Ishikawa (cell line): ENCODE measurements around the gene PAFAH2.

ENCODE experiments used
- CEBPB ChIP-seq: IDR thresholded peaks from 2 replicates; pipeline ENCODE4 v1.6.1; 2012
- CREB1 ChIP-seq: IDR thresholded peaks from 2 replicates; pipeline ENCODE4 v1.6.1; 2012; ENCODE audit warnings: low read depth
- EGR1 ChIP-seq: IDR thresholded peaks from 2 replicates; pipeline ENCODE4 v1.6.1; 2012
- EP300 ChIP-seq: IDR thresholded peaks from 2 replicates; pipeline ENCODE4 v1.6.1; 2012; ENCODE audit warnings: borderline replicate concordance
- FOXM1 ChIP-seq: IDR thresholded peaks from 2 replicates; pipeline ENCODE4 v1.6.1; 2012; ENCODE audit warnings: low read depth, borderline replicate concordance
- NFIC ChIP-seq: IDR thresholded peaks from 2 replicates; pipeline ENCODE4 v1.6.1; 2012
- RAD21 ChIP-seq: IDR thresholded peaks from 2 replicates; pipeline ENCODE4 v1.6.1; 2012; ENCODE audit warnings: low read depth
- TAF1 ChIP-seq: IDR thresholded peaks from 2 replicates; pipeline ENCODE4 v1.6.1; 2012; ENCODE audit warnings: low read depth, mild to moderate bottlenecking
- TCF12 ChIP-seq: IDR thresholded peaks from 2 replicates; pipeline ENCODE4 v1.6.1; 2012; ENCODE audit warnings: low read depth
- TEAD4 ChIP-seq: IDR thresholded peaks from 2 replicates; pipeline ENCODE4 v1.6.1; 2012
- YY1 ChIP-seq: IDR thresholded peaks from 2 replicates; pipeline ENCODE4 v1.6.1; 2012; ENCODE audit warnings: low read depth
- ZBTB7A ChIP-seq: IDR thresholded peaks from 2 replicates; pipeline ENCODE4 v1.6.1; 2012; ENCODE audit warnings: low read depth
- TF ChIP-seq, protein P1 (sequence below): IDR thresholded peaks from 2 replicates; pipeline ENCODE4 v1.6.1; 2012
- TF ChIP-seq, protein P2 (sequence below): IDR thresholded peaks from 2 replicates; pipeline ENCODE4 v1.6.1; 2012
- TF ChIP-seq, protein P3 (sequence below): IDR thresholded peaks from 2 replicates; pipeline ENCODE4 v1.6.1; 2012; ENCODE audit warnings: low read depth, mild to moderate bottlenecking

The PAFAH2 gene

DNA sequence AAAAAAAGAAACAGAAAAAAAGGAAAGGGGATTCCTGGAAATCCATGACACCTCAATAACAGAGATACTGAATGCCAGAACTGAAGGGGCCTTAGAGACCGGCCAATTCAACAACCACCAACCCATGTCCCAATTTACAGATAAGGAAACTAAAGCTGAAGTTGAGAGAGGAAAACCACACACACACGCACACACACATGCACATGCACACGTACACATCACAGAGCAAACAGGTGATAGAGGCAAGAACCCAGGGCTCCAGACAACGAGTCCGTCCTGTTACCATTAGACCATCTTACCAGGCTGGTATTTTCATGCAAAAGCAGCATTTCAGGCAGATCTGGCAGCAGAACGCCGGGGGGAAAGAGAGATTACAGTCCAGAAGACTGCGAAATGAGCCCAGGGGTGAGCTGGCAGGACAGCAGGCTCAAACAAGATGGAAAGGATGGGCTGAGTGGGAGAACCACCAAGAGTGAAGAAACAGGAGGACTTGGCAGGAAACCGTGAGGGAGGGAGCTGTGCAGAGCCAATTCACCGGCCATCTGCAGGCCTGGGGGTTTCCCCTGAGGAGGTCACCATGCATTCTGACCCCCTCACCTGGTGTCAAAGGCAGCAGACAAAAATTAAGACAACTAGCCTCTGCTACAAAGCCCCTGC lies 43.5 kb downstream of the PAFAH2 start:
- TF ChIP-seq FOXM1: no peak
- no peak for TF ChIP-seq RAD21
- no peak for TF ChIP-seq ZBTB7A
- no peak for TF ChIP-seq CREB1
- TF ChIP-seq YY1: no peak
- no peak for TF ChIP-seq TCF12

- no peak for TF ChIP-seq TCF12
- TF ChIP-seq, protein P1, sequence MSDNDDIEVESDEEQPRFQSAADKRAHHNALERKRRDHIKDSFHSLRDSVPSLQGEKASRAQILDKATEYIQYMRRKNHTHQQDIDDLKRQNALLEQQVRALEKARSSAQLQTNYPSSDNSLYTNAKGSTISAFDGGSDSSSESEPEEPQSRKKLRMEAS: no peak
- no peak for TF ChIP-seq TEAD4
- TF ChIP-seq, protein P2, sequence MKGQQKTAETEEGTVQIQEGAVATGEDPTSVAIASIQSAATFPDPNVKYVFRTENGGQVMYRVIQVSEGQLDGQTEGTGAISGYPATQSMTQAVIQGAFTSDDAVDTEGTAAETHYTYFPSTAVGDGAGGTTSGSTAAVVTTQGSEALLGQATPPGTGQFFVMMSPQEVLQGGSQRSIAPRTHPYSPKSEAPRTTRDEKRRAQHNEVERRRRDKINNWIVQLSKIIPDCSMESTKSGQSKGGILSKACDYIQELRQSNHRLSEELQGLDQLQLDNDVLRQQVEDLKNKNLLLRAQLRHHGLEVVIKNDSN: no peak
- no peak for TF ChIP-seq YY1
- TF ChIP-seq CEBPB: no peak
- no peak for TF ChIP-seq ZBTB7A
- TF ChIP-seq EP300: no peak
- TF ChIP-seq FOXM1: no peak
- TF ChIP-seq RAD21: no peak
- TF ChIP-seq CREB1: no peak
- no peak for TF ChIP-seq TAF1
These were observed 44.9 kb downstream of the PAFAH2 start for GRCh38 chr1:25952841-25953401.

GRCh38 chr1:25948641-25949040 lies 49.2 kb downstream of the PAFAH2 start:
- TF ChIP-seq EGR1: no peak
- TF ChIP-seq, protein P2: no peak
- TF ChIP-seq TCF12: no peak
- no peak for TF ChIP-seq FOXM1
- TF ChIP-seq TEAD4: no peak
- no peak for TF ChIP-seq EP300
- TF ChIP-seq, protein P3, sequence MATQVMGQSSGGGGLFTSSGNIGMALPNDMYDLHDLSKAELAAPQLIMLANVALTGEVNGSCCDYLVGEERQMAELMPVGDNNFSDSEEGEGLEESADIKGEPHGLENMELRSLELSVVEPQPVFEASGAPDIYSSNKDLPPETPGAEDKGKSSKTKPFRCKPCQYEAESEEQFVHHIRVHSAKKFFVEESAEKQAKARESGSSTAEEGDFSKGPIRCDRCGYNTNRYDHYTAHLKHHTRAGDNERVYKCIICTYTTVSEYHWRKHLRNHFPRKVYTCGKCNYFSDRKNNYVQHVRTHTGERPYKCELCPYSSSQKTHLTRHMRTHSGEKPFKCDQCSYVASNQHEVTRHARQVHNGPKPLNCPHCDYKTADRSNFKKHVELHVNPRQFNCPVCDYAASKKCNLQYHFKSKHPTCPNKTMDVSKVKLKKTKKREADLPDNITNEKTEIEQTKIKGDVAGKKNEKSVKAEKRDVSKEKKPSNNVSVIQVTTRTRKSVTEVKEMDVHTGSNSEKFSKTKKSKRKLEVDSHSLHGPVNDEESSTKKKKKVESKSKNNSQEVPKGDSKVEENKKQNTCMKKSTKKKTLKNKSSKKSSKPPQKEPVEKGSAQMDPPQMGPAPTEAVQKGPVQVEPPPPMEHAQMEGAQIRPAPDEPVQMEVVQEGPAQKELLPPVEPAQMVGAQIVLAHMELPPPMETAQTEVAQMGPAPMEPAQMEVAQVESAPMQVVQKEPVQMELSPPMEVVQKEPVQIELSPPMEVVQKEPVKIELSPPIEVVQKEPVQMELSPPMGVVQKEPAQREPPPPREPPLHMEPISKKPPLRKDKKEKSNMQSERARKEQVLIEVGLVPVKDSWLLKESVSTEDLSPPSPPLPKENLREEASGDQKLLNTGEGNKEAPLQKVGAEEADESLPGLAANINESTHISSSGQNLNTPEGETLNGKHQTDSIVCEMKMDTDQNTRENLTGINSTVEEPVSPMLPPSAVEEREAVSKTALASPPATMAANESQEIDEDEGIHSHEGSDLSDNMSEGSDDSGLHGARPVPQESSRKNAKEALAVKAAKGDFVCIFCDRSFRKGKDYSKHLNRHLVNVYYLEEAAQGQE: no peak
- no peak for TF ChIP-seq ZBTB7A
- no peak for TF ChIP-seq RAD21
- no peak for TF ChIP-seq NFIC
- TF ChIP-seq CEBPB: no peak
- TF ChIP-seq YY1: no peak
- TF ChIP-seq, protein P1: no peak
- TF ChIP-seq TAF1: no peak
- no peak for TF ChIP-seq CREB1

DNA sequence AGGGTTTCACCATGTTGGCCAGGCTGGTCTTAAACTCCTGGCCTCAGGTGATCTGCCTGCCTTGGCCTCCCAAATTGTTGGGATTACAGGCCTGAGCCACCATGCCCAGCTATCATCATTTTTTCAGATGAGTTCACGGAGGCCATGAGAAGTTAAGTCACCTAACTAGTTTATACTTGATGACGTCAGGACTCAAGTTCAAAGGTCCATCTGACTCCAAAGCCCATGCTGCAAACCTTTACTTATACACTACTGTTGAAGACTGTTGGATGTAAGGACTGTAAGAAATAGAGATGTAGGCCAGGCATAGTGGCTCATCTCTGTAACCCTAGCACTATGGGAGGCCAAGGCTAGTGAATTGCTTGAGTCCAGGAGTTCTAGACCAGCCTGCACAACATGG lies 50.8 kb downstream of the PAFAH2 start:
- TF ChIP-seq ZBTB7A (no peak), CEBPB (no peak), EGR1 (no peak)
- TF ChIP-seq, protein P2: no peak

DNA sequence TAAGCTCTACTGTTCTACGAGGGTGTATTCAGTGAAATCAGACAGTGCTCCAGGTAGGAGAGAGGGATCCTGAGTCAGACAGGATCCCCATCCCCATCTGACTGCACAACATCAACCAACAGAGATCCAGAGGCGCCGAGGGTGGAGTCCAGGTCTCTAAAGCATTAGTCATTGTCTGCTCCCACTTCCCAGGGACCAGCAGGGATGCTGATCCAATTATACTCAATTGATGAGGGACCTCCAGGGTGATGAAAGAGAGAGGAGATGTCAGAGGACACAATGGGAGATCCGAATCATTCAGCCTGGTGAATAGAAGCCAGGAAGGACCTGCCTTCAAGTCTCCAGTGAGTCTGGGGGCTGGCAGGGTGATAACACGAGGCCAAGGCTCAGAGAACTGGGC lies 52.1 kb downstream of the PAFAH2 start:
- no peak for TF ChIP-seq EP300
- no peak for TF ChIP-seq CEBPB

- TF ChIP-seq TEAD4 (no peak), ZBTB7A (no peak), TAF1 (no peak), YY1 (no peak), CREB1 (no peak), CEBPB (no peak), TCF12 (no peak), EGR1 (no peak), EP300 (no peak)
- TF ChIP-seq, protein P2: no peak
- TF ChIP-seq, protein P3: no peak
These were observed 52.9 kb downstream of the PAFAH2 start for GRCh38 chr1:25944986-25945385.
